SH-SY5Y (cell line): ENCODE measurements around the gene PRKG1.

Source experiments
- GATA2 ChIP-seq: IDR thresholded peaks from 2 replicates; pipeline ENCODE4 v1.6.1; 2011; ENCODE audit warnings: mild to moderate bottlenecking, low read depth, low read length
- GATA3 ChIP-seq: IDR thresholded peaks from 2 replicates; pipeline ENCODE4 v1.6.1; 2011; ENCODE audit warnings: low read depth, mild to moderate bottlenecking, low read length, moderate library complexity

- no peak for TF ChIP-seq GATA2
- TF ChIP-seq GATA3, result no peak
These were observed 239.0 kb downstream of the PRKG1 start for GRCh38 chr10:51313251-51313650.
